Loucy (cell line): ENCODE data around the gene ERFL.

Experiments
- H2AFZ ChIP-seq: fragments of 200-600 bp; sonication (generic); 2 replicates; pipeline ENCODE4 v1.6.0; 2016; ENCODE audit warnings: antibody characterized with exemption, mild to moderate bottlenecking, low read length, moderate library complexity
- H3F3A ChIP-seq: fragments of 200-600 bp; 2 replicates; pipeline ENCODE4 v1.6.0; 2016; ENCODE audit warnings: antibody characterized with exemption, low read depth, mild to moderate bottlenecking
- H3K27me3 ChIP-seq: fragments of 200-600 bp; sonication (generic); 2 replicates; pipeline ENCODE4 v1.6.1; 2014; ENCODE audit warnings: low read length, mild to moderate bottlenecking; ENCODE audit not compliant: insufficient read depth, poor library complexity, severe bottlenecking
- H3K36me3 ChIP-seq: fragments of 200-600 bp; sonication (generic); 2 replicates; pipeline ENCODE4 v1.6.1; 2016; ENCODE audit warnings: low read length; ENCODE audit not compliant: insufficient read depth
- H3K4me1 ChIP-seq: fragments of 200-600 bp; sonication (generic); 2 replicates; pipeline ENCODE4 v1.5.1; 2014; ENCODE audit warnings: low read length, mild to moderate bottlenecking; ENCODE audit not compliant: insufficient read depth, poor library complexity, severe bottlenecking
- H3K4me2 ChIP-seq: fragments of 200-600 bp; sonication (generic); 2 replicates; pipeline ENCODE4 v1.6.0; 2014; ENCODE audit warnings: antibody characterized with exemption, low read length, low read depth, mild to moderate bottlenecking; ENCODE audit not compliant: poor library complexity, severe bottlenecking
- H3K4me3 ChIP-seq: fragments of 200-600 bp; sonication (generic); 2 replicates; pipeline ENCODE4 v1.5.1; 2014; ENCODE audit warnings: low read length, mild to moderate bottlenecking, mixed read lengths; ENCODE audit not compliant: poor library complexity, severe bottlenecking
- H3K79me2 ChIP-seq: fragments of 200-600 bp; sonication (generic); 2 replicates; pipeline ENCODE4 v1.6.1; 2014; ENCODE audit warnings: low read length; ENCODE audit not compliant: insufficient read depth
- H3K9ac ChIP-seq: fragments of 200-600 bp; sonication (generic); 2 replicates; pipeline ENCODE4 v1.6.0; 2014; ENCODE audit warnings: mild to moderate bottlenecking, low read depth, low read length, moderate library complexity; ENCODE audit not compliant: poor library complexity, severe bottlenecking
- H3K9me2 ChIP-seq: fragments of 200-600 bp; sonication (generic); replicated peaks from 2 replicates; pipeline ENCODE4 v1.6.1; 2016; ENCODE audit warnings: low read depth, low read length, mixed read lengths
- H3K9me3 ChIP-seq: fragments of 200-600 bp; sonication (generic); 2 replicates; pipeline ENCODE4 v1.6.1; 2014; ENCODE audit warnings: mild to moderate bottlenecking, antibody characterized with exemption, low read length, low read depth; ENCODE audit not compliant: insufficient read depth
- H4K20me1 ChIP-seq: fragments of 200-600 bp; sonication (generic); 2 replicates; pipeline ENCODE4 v1.6.0; 2014; ENCODE audit warnings: antibody characterized with exemption, low read length, mild to moderate bottlenecking; ENCODE audit not compliant: insufficient read depth, poor library complexity, severe bottlenecking
- CTCF ChIP-seq: fragments of 200-600 bp; sonication (generic); conservative IDR thresholded peaks from 2 replicates; pipeline ENCODE4 v1.5.1; 2014; ENCODE audit warnings: mild to moderate bottlenecking, antibody characterized with exemption, low read length
- EZH2phosphoT487 ChIP-seq: fragments of 200-600 bp; IDR thresholded peaks from 2 replicates; pipeline ENCODE4 v1.6.1; 2018; ENCODE audit warnings: antibody characterized with exemption, mild to moderate bottlenecking, moderate library complexity, borderline replicate concordance

ERFL gene

GRCh38 chr19:41908724-41909464 lies 19.4 kb downstream of the ERFL start:
- H3K36me3 ChIP-seq: peaks cover 30% of the 10 kb centered on the region; the same call in 1 of the 2 replicates

GRCh38 chr19:41907994-41908615 lies 20.1 kb downstream of the ERFL start:
- TF ChIP-seq CTCF: no peak
- Histone ChIP-seq H3K4me1 (no peaks in the 10 kb centered on the region), H3K36me3 (peaks cover 38% of the 10 kb centered on the region; the same call in 1 of the 2 replicates), H2AFZ (no peak overlapping the region), H3K4me2 (no peak overlapping the region), H3K9ac (no peak overlapping the region), H4K20me1 (no peaks in the 10 kb centered on the region), H3F3A (no peaks in the 10 kb centered on the region), H3K4me3 (no peak overlapping the region), H3K9me2 (no peaks in the 10 kb centered on the region), H3K9me3 (no peaks in the 10 kb centered on the region), H3K27me3 (no peaks in the 10 kb centered on the region), H3K79me2 (no peaks in the 10 kb centered on the region)

More at GRCh38 chr19:41908724-41909464, 19.4 kb downstream of the ERFL start:
- Histone ChIP-seq H3K4me2 (no peak overlapping the region), H3K4me1 (no peaks in the 10 kb centered on the region), H3F3A (no peaks in the 10 kb centered on the region), H3K9ac (no peak overlapping the region), H3K9me2 (no peaks in the 10 kb centered on the region), H3K4me3 (no peak overlapping the region), H3K79me2 (no peaks in the 10 kb centered on the region), H4K20me1 (no peaks in the 10 kb centered on the region), H2AFZ (no peak overlapping the region), H3K9me3 (no peaks in the 10 kb centered on the region), H3K27me3 (no peaks in the 10 kb centered on the region)
- TF ChIP-seq CTCF: no peak
- no peak for TF ChIP-seq EZH2phosphoT487

- H3K9me3 ChIP-seq: no peaks in the 10 kb centered on the region
- H3K4me2 ChIP-seq: no peak overlapping the region
- no peaks in the 10 kb centered on the region for H3K9me2 ChIP-seq
- no peaks in the 10 kb centered on the region for H3K27me3 ChIP-seq
- no peaks in the 10 kb centered on the region for H3F3A ChIP-seq
- H3K9ac ChIP-seq: no peak overlapping the region
- no peak overlapping the region for H3K4me3 ChIP-seq
- no peak overlapping the region for H2AFZ ChIP-seq
- H3K36me3 ChIP-seq: peaks cover 48% of the 10 kb centered on the region; the same call in 1 of the 2 replicates
- no peaks in the 10 kb centered on the region for H3K79me2 ChIP-seq
- no peaks in the 10 kb centered on the region for H3K4me1 ChIP-seq
- H4K20me1 ChIP-seq: no peaks in the 10 kb centered on the region
- no peak for TF ChIP-seq CTCF
- no peak for TF ChIP-seq EZH2phosphoT487
These were observed 21.2 kb downstream of the ERFL start for GRCh38 chr19:41906916-41907680.
